Lung (tissue), 12 donors: ENCODE results near the gene ATL2. TPM values are rescaled to one million over a fixed set of nuclear protein-coding genes. Genes with fewer than 3 reads are reported as not detected.
"Not testable (repeated sequence)": the region's sequence is repeated elsewhere in the genome, so short reads cannot be mapped to it uniquely, and the experiment has no call there.

Experiments used
- ATAC-seq: fragments of 200-7000 bp; cut with Tn5 transposase; one replicate; pipeline ENCODE4 v1.9.1; 2020; ENCODE audit warnings: moderate number of reproducible peaks; ENCODE audit not compliant: insufficient read depth, low FRiP score
- DNase-seq, 3 donors: peaks; one replicate each; pipeline ENCODE4 v3.0.0-alpha.2; 2013 to 2017
- H3K27ac ChIP-seq, 2 donors: one replicate each; pipeline ENCODE4 v1.5.1; 2013; ENCODE audit warnings: mild to moderate bottlenecking in 2 of 2, moderate library complexity in 2 of 2, control low read depth in 1 of 2, inconsistent platforms in 1 of 2, low read depth in 1 of 2, low read length in 1 of 2
- H3K27me3 ChIP-seq, 3 donors: one replicate each; pipeline ENCODE4 v1.5.1; 2013; ENCODE audit warnings: low read length in 2 of 3; ENCODE audit not compliant: control insufficient read depth in 3 of 3, insufficient read depth in 3 of 3
- H3K36me3 ChIP-seq, 4 donors: one replicate each; pipeline ENCODE4 v1.5.1; 2013; ENCODE audit warnings: low read length in 4 of 4, mild to moderate bottlenecking in 1 of 4, moderate library complexity in 1 of 4; ENCODE audit not compliant: control insufficient read depth in 4 of 4, insufficient read depth in 4 of 4
- H3K4me1 ChIP-seq, 5 donors: one replicate each; pipeline ENCODE4 v1.5.1; 2013; ENCODE audit warnings: low read length in 5 of 5, mild to moderate bottlenecking in 2 of 5, moderate library complexity in 1 of 5; ENCODE audit not compliant: control insufficient read depth in 5 of 5, insufficient read depth in 5 of 5
- H3K4me3 ChIP-seq: one replicate; pipeline ENCODE4 v1.5.1; 2013; ENCODE audit warnings: mild to moderate bottlenecking, control low read depth, moderate library complexity
- H3K9ac ChIP-seq, 2 donors: one replicate each; pipeline ENCODE4 v1.5.1; 2013; ENCODE audit warnings: low read length in 2 of 2, control low read depth in 1 of 2; ENCODE audit not compliant: insufficient read depth in 1 of 2
- H3K9me3 ChIP-seq, 4 donors: one replicate each; pipeline ENCODE4 v1.5.1; 2013; ENCODE audit warnings: low read length in 3 of 4, mild to moderate bottlenecking in 1 of 4, moderate library complexity in 1 of 4; ENCODE audit not compliant: control insufficient read depth in 4 of 4, insufficient read depth in 3 of 4
- WGBS, 2 donors: extraction: QIAGEN DNeasy Blood & Tissue Kit; methylation state at CpG; one replicate each; pipeline ENCODE4 v1.1.7; 2013; 5-methylcytosine and 5-hydroxymethylcytosine counted together
- polyA plus RNA-seq, 2 donors: library from polyadenylated mRNA; stranded (reverse); fragments of 200-250 nt; gene quantifications; one replicate each; pipeline ENCODE4 v1.2.1, GENCODE V29; 2013
- total RNA-seq, 2 donors: library from RNA; depleted of rRNA in 1 of 2; stranded (reverse); fragments of >200 nt in 1 of 2; gene quantifications; one replicate each; pipeline ENCODE4 v1.2.1, GENCODE V29; 2014 to 2021
- TF ChIP-seq, protein P1 (sequence below): IDR thresholded peaks from 2 replicates; pipeline ENCODE4 v1.5.1; 2012; ENCODE audit warnings: mild to moderate bottlenecking; ENCODE audit errors: control extremely low read depth, extremely low read depth
- donor health status: control.
- donor health status: control.
- donor health status: Bipolar disorder and iron deficiency.
- donor health status: healthy.
- donor health status: DM: yes; HTN: yes; CAD: no.

ATL2 gene
- total and polyA plus RNA-seq, 4 donors: 23.4 to 171 (median 40.2) TPM

GRCh38 chr2:38260972-38261371 is 116.1 kb downstream of the ATL2 start:
- H3K27ac ChIP-seq: no peak overlapping the region
- H3K9ac ChIP-seq: no peak overlapping the region
- WGBS, 2 donors: 79 to 84% methylated on average over 2 of the region's 2 CpGs
- TF ChIP-seq, protein P1, sequence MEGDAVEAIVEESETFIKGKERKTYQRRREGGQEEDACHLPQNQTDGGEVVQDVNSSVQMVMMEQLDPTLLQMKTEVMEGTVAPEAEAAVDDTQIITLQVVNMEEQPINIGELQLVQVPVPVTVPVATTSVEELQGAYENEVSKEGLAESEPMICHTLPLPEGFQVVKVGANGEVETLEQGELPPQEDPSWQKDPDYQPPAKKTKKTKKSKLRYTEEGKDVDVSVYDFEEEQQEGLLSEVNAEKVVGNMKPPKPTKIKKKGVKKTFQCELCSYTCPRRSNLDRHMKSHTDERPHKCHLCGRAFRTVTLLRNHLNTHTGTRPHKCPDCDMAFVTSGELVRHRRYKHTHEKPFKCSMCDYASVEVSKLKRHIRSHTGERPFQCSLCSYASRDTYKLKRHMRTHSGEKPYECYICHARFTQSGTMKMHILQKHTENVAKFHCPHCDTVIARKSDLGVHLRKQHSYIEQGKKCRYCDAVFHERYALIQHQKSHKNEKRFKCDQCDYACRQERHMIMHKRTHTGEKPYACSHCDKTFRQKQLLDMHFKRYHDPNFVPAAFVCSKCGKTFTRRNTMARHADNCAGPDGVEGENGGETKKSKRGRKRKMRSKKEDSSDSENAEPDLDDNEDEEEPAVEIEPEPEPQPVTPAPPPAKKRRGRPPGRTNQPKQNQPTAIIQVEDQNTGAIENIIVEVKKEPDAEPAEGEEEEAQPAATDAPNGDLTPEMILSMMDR: no peak
- H3K9me3 ChIP-seq: no peaks in the 10 kb centered on the region
- no peak for DNase-seq
- H3K4me3 ChIP-seq: no peak overlapping the region
- no peak for ATAC-seq
- H3K4me1 ChIP-seq: no peaks in the 10 kb centered on the region
- H3K27me3 ChIP-seq: no peaks in the 10 kb centered on the region
- H3K36me3 ChIP-seq: no peaks in the 10 kb centered on the region

GRCh38 chr2:38260469-38260868 is 116.6 kb downstream of the ATL2 start:
- TF ChIP-seq, protein P1: no peak
- no peaks in the 10 kb centered on the region for H3K9me3 ChIP-seq
- no peaks in the 10 kb centered on the region for H3K36me3 ChIP-seq
- H3K4me3 ChIP-seq: no peak overlapping the region
- H3K4me1 ChIP-seq: no peaks in the 10 kb centered on the region
- H3K9ac ChIP-seq: no peak overlapping the region
- H3K27me3 ChIP-seq: no peaks in the 10 kb centered on the region
- WGBS, 2 donors: 81 to 85% methylated on average over 11 of the region's 11 CpGs
- no peak for ATAC-seq
- no peak for DNase-seq
- H3K27ac ChIP-seq: no peak overlapping the region

DNA sequence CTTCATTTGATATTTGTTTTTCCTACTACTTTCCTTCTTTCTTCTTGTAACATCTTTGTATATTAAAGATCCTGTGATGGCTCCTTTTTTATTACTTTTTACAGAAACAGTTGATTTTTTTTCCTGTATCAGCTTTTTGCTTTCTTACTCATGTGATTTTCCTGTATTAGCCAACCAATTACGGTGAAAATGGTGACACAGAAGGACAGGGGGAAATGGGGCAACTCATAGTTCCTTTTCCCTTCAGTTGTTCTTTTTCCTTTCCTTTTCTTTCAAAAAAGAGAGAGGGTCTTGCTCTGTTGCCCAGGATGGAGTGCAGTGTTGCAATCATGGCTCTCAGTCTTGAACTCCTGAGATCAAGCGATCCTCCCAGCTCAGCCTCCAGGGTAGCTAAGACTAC is 117.8 kb downstream of the ATL2 start:
- Histone ChIP-seq H3K9me3 (no peaks in the 10 kb centered on the region), H3K4me3 (no peak overlapping the region), H3K9ac (no peak overlapping the region), H3K27ac (no peak overlapping the region), H3K4me1 (no peaks in the 10 kb centered on the region), H3K27me3 (no peaks in the 10 kb centered on the region), H3K36me3 (no peaks in the 10 kb centered on the region)
- ATAC-seq (no peak), DNase-seq (no peak)
- TF ChIP-seq, protein P1: no peak
- 69 to 80% methylated on average over 2 of the region's 2 CpGs for WGBS, 2 donors

DNA sequence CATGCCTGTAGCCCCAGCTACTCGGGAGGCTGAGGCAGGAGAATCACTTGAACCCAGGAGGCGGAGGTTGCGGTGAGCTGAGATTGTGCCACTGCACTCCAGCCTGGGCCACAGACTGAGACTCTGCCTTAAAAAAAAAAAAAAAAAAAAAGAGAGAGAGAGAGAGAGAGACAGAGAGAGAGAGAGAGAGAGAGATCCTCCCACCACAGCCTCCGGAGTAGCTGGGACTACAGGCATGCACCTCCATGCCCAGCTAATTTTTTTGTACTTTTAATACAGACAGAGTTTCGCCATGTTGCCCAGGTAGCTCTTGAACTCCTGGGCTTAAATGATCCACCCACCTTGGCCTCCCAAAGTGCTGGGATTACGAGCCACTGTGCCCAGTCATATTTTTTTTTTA is 119.4 kb downstream of the ATL2 start:
- not testable (repeated sequence) for H3K36me3 ChIP-seq, H3K27ac ChIP-seq, H3K4me3 ChIP-seq, H3K9me3 ChIP-seq, H3K27me3 ChIP-seq, DNase-seq, H3K9ac ChIP-seq, ATAC-seq, H3K4me1 ChIP-seq
- WGBS, 2 donors: 94 to 99% methylated on average over 6 of the region's 6 CpGs
